OCI-M2 (cell line): ENCODE measurements around the gene ODR4.
A peak's percentile ranks its signal among the peaks of the same experiment; 100 is the strongest.
"Not testable (repeated sequence)": the region's sequence is repeated elsewhere in the genome, so short reads cannot be mapped to it uniquely, and the experiment has no call there.

Source experiments
- DNase-seq: peaks from one replicate; lab custom pipeline; 2025; ENCODE audit not compliant: unreplicated experiment; lab: John Stamatoyannopoulos, UW

Gene ODR4

GRCh38 chr1:186375152-186375928, at the start of gene ODR4, which contains the start of gene TPR:
TSS of gene ODR4 (plus strand) at chr1:186375838. CDS start at chr1:186379786, 3,948 bp downstream.
TSS of gene TPR (minus strand) at chr1:186375253. CDS start at chr1:186375028, 225 bp downstream.
- DNase-seq = peak; percentile 95

- DNase-seq = no peak
Observed at GRCh38 chr1:186326009-186326408, 49.6 kb upstream of the ODR4 start.

- no peak for DNase-seq
Observed at GRCh38 chr1:186327331-186327730, 48.3 kb upstream of the ODR4 start.

GRCh38 chr1:186330758-186331157, 44.9 kb upstream of the ODR4 start:
- DNase-seq = no peak

- no peak for DNase-seq
Observed at GRCh38 chr1:186337554-186337953, 38.1 kb upstream of the ODR4 start.

- no peak for DNase-seq
Observed at GRCh38 chr1:186340772-186341171, 34.9 kb upstream of the ODR4 start.

GRCh38 chr1:186347837-186348691, 27.6 kb upstream of the ODR4 start:
- DNase-seq = not testable (repeated sequence)

- DNase-seq = no peak
Observed at GRCh38 chr1:186374303-186375151, 1.1 kb upstream of the ODR4 start.

- DNase-seq = no peak
Observed at GRCh38 chr1:186375929-186376319, 286 bp downstream of the ODR4 start.

GRCh38 chr1:186386725-186387383, 11.2 kb downstream of the ODR4 start:
- no peak for DNase-seq

- DNase-seq = no peak
Observed at GRCh38 chr1:186390925-186391324, 15.3 kb downstream of the ODR4 start.

- no peak for DNase-seq
Observed at GRCh38 chr1:186391841-186392240, 16.2 kb downstream of the ODR4 start.

- not testable (repeated sequence) for DNase-seq
Observed at GRCh38 chr1:186392711-186393110, 17.1 kb downstream of the ODR4 start.

- not testable (repeated sequence) for DNase-seq
Observed at GRCh38 chr1:186401446-186401845, 25.8 kb downstream of the ODR4 start.

- no peak for DNase-seq
Observed at GRCh38 chr1:186403632-186404031, 28.0 kb downstream of the ODR4 start.

GRCh38 chr1:186404454-186405051, 28.9 kb downstream of the ODR4 start:
- no peak for DNase-seq

- DNase-seq = no peak
Observed at GRCh38 chr1:186409091-186409490, 33.5 kb downstream of the ODR4 start.

GRCh38 chr1:186413319-186413718, 37.7 kb downstream of the ODR4 start:
- DNase-seq = no peak

GRCh38 chr1:186418503-186418902, 42.9 kb downstream of the ODR4 start:
- DNase-seq = no peak

GRCh38 chr1:186420311-186420710, 44.7 kb downstream of the ODR4 start:
- DNase-seq = no peak
